ENCODE measurements around the gene TEX11.

DNA sequence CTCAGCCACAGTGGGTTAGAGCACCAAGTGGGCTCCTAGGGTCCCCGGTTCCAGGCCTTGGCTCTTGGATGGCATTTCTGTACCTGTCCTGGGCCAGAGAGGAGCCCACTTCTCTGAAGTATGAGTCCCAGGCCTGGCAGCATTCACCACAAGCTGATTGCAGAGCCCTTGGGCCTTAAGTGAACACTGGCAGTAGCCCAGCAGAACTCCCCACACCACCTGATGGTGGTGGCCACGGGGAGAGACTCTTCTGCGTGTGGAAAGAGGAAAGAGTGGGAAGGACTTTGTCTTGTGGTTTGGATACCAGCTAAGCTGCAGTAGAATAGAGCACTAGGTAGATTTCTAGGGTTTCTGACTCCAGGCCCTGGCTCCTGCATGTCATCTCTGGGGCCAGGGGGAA lies 359.1 kb downstream of the TEX11 start:
- TF ChIP-seq CTCF (IDR thresholded peaks at IDR 0.05; ENCODE audit: insufficient read depth, low read depth, low read length) = no peak
- TF ChIP-seq EZH2 (IDR thresholded peaks at IDR 0.05; ENCODE audit: insufficient read depth, low read length) = no peak

All from astrocyte (in vitro differentiated cells and primary cell).